GM12864 (cell line): ENCODE results near the gene XIRP2.
"Not testable (repeated sequence)": the region's sequence is repeated elsewhere in the genome, so short reads cannot be mapped to it uniquely, and the experiment has no call there.

Experiments used
- DNase-seq: peaks from one replicate; pipeline ENCODE4 v3.0.0-alpha.2; 2011; ENCODE audit warnings: low read depth
- H3K4me3 ChIP-seq: 2 replicates; pipeline ENCODE4 v1.5.1; 2011; ENCODE audit warnings: mild to moderate bottlenecking, low read depth, low read length, control low read depth
- TF ChIP-seq, protein P1 (sequence below): IDR thresholded peaks from 2 replicates; pipeline ENCODE4 v1.5.1; 2011; ENCODE audit warnings: low read depth, mild to moderate bottlenecking, moderate library complexity, low read length, control low read depth, inconsistent platforms; ENCODE audit errors: missing control alignments

XIRP2 gene

DNA sequence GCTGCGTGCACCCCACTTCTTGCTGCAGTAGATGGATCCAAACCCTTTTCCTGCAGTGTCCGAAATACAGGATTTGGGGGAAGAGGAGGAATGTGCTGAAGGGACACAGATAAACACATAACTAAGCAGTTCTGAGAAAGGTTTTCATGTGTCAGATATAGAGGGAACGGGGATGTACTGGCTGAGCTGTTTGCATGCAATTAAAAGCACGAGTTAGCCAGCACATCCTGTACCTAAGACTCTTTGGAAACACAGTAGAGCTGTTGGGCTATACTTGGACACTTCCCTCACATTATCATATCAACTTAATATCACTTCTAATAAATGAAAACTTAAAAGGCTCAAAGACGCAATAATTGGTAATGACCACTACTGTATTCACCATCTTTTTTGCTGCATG is 377.4 kb downstream of the XIRP2 start:
- no peak for DNase-seq
- no peak overlapping the region for H3K4me3 ChIP-seq
- TF ChIP-seq, protein P1, sequence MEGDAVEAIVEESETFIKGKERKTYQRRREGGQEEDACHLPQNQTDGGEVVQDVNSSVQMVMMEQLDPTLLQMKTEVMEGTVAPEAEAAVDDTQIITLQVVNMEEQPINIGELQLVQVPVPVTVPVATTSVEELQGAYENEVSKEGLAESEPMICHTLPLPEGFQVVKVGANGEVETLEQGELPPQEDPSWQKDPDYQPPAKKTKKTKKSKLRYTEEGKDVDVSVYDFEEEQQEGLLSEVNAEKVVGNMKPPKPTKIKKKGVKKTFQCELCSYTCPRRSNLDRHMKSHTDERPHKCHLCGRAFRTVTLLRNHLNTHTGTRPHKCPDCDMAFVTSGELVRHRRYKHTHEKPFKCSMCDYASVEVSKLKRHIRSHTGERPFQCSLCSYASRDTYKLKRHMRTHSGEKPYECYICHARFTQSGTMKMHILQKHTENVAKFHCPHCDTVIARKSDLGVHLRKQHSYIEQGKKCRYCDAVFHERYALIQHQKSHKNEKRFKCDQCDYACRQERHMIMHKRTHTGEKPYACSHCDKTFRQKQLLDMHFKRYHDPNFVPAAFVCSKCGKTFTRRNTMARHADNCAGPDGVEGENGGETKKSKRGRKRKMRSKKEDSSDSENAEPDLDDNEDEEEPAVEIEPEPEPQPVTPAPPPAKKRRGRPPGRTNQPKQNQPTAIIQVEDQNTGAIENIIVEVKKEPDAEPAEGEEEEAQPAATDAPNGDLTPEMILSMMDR, result no peak

DNA sequence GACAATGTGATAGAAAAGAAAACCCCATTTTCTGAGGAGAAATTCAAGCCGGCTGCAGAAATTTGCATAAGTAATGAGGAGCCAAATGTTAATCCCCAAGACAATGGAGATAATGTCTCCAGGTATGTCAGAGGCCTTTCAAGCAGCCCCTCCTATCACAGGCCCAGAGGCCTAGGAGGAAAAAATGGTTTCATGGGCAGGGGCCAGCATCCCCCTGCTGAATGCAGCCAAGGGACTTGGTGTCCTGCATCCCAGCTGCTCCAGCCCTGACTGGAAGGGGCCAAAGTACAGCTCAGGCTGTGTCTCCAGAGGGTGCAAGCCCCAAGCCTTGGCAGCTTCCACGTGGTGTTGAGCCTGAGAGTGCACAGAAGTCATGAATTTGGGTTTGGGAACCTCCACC is 380.0 kb downstream of the XIRP2 start:
- not testable (repeated sequence) for H3K4me3 ChIP-seq, DNase-seq

DNA sequence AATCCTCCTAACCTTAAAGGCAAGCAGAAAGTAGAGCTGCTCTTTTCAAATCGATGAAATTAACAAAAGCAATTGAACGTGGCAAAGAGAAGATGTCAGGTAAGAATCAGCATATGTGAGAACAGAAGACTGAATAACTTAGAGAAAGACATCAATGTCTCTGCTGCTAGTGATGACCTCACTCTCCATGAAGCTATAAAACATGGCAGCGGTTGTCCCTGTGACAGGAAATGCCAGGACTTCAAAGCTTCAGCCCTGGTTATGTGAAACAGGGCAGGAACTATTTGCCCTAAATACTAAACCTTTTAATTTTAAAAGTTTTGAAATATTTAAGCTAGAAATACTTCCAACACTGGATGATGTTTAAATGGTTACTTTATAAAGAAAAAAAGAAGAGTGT is 383.7 kb downstream of the XIRP2 start:
- TF ChIP-seq, protein P1, result no peak
- no peak for DNase-seq
- no peak overlapping the region for H3K4me3 ChIP-seq

DNA sequence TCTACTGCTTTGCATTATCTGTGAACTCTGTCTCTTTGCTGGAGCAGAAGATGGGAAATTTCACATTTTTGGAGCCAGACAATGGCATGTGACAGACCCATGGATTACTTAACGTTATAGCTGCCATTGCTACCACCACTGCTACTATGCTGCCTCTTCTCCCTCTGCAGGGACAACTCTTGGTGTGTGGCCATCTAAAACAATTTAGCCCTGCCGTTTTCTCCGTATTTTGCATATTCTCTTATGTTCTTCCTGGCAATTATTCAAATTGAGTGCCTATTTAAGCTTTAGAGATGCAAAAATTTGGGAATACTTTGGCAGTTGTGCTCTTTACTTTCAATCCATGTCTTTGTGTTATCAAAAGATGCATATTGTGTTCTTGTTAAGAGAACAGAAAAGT is 386.8 kb downstream of the XIRP2 start:
- no peak for DNase-seq
- H3K4me3 ChIP-seq, result no peak overlapping the region
- TF ChIP-seq, protein P1, result no peak

DNA sequence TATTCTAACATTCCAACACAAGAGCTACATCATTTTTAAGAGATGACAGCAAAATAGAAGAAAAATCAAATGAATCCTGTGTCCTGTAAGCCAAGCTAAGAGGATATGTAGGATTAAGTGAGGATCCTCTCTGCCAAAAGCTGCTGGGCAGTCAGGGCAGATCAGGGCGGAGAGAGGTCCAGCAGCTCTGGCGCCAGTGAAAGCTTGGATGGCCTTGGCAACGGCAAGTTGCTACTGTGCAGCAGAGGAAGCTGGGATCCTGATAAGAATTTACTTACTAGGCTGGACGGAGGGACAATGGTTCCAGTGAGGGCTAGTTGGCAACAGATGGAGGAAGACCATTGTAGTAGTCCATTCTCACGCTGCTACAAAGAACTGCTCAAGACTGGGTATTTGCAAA is 391.5 kb downstream of the XIRP2 start:
- no peak for DNase-seq
- no peak overlapping the region for H3K4me3 ChIP-seq
- TF ChIP-seq, protein P1, result no peak

DNA sequence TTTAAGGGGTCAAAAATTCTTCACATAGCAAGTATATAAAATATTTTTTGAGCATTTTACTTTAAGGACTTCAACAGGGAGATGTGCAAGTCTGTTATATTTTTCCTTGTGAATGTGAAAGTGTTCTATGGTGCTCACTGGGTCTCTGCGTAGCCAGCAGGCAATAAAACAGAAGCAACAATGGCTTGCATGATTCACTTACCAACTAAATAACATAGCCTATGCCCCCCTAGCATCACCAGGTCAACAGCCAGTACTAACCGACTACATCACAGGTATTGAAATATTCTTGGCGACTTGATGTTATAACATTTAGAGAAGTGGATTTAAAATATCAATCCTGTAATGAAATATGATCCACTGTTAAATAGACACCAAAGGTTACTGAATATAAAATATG is 398.9 kb downstream of the XIRP2 start:
- H3K4me3 ChIP-seq, result no peak overlapping the region
- TF ChIP-seq, protein P1, result no peak
- DNase-seq, result no peak

DNA sequence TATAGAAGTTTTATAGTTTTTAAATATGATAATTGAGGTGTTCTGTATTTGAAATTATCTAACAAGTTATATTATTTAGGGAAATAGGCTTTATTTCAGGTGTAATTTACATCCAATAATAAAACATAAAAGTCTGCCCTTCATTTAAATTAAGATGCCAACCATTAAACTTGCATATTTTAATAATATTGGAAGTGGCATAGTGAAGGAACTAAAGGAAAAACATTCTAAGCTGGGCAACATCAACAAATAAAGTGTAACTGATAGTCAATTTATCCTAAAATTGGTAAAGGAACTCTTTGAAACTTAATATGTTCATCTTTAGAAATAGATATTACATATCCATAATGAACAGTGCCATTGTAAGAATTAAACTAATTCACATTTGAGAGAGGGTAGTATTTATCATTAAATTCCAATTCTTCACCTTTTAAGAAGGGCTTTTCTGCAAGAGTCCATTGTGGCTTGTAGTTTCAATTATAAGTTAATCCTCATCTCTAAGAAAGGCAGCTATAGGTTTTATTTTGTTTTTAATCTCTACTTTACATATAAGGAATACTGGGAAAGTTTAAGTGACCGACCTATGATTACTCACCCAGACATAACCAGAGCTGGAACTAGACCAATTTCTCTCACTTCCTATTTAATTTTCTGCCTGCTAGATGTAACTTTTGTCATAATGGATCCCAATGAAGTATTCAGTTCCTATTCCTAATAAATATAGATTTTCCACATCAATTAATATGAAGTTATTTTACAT is 401.6 kb downstream of the XIRP2 start:
- H3K4me3 ChIP-seq, result no peak overlapping the region
- TF ChIP-seq, protein P1, result no peak
- DNase-seq, result no peak
